Measurements from ENCODE around the gene CLUH.

CLUH gene

GRCh38 chr17:2711608-2712299, at the start of gene CLUH:
Gene CLUH, minus strand, starts transcription at chr17:2711764. Its CDS starts 103 bp downstream, at chr17:2711661.
- Histone ChIP-seq H3K4me1 (ENCODE audit: control insufficient read depth in 5 of 5, insufficient read depth in 5 of 5, low read length in 5 of 5) (peaks cover 14 to 55% (median 54%) of the 10 kb centered on the region in 5 donors), H3K27ac (ENCODE audit: low read depth, low read length) (peak within 1 kb of the TSS; percentile 95), H3K9me3 (ENCODE audit: control insufficient read depth in 5 of 5, low read length in 5 of 5) (no peaks in the 10 kb centered on the region), H3K4me3 (ENCODE audit: low read depth in 1 of 5, low read length in 5 of 5) (peak within 1 kb of the TSS; percentile 70 to 90 (median 86)), H3K27me3 (ENCODE audit: control insufficient read depth in 5 of 5, insufficient read depth in 4 of 5, low read length in 5 of 5) (no peaks in the 10 kb centered on the region), H3K9ac (ENCODE audit: low read length in 5 of 5) (peak within 1 kb of the TSS; percentile 66 to 89 (median 82)), H3K36me3 (ENCODE audit: control insufficient read depth in 5 of 5, insufficient read depth in 5 of 5, low read length in 5 of 5) (no peaks in the 10 kb centered on the region)

GRCh38 chr17:2758870-2759269, 47.3 kb upstream of the CLUH start:
- peaks cover 0 to 10% (median 9%) of the 10 kb centered on the region in 5 donors for H3K4me1 ChIP-seq (ENCODE audit: control insufficient read depth in 5 of 5, insufficient read depth in 5 of 5, low read length in 5 of 5)
- no peak overlapping the region for H3K27ac ChIP-seq (ENCODE audit: low read depth, low read length)
- no peaks in the 10 kb centered on the region for H3K9me3 ChIP-seq (ENCODE audit: control insufficient read depth in 5 of 5, low read length in 5 of 5)
- H3K4me3 ChIP-seq (ENCODE audit: low read depth in 1 of 5, low read length in 5 of 5) = no peak overlapping the region
- H3K27me3 ChIP-seq (ENCODE audit: control insufficient read depth in 5 of 5, insufficient read depth in 4 of 5, low read length in 5 of 5) = peaks cover 15 to 27% (median 26%) of the 10 kb centered on the region in 5 donors
- no peaks in the 10 kb centered on the region for H3K36me3 ChIP-seq (ENCODE audit: control insufficient read depth in 5 of 5, insufficient read depth in 5 of 5, low read length in 5 of 5)
- H3K9ac ChIP-seq (ENCODE audit: low read length in 5 of 5) = no peak overlapping the region

- Histone ChIP-seq H3K9ac (ENCODE audit: low read length in 5 of 5) (no peak overlapping the region), H3K4me3 (ENCODE audit: low read depth in 1 of 5, low read length in 5 of 5) (no peak overlapping the region), H3K9me3 (ENCODE audit: control insufficient read depth in 5 of 5, low read length in 5 of 5) (no peaks in the 10 kb centered on the region), H3K27me3 (ENCODE audit: control insufficient read depth in 5 of 5, insufficient read depth in 4 of 5, low read length in 5 of 5) (peaks cover 15 to 27% (median 24%) of the 10 kb centered on the region in 5 donors), H3K27ac (ENCODE audit: low read depth, low read length) (no peak overlapping the region), H3K4me1 (ENCODE audit: control insufficient read depth in 5 of 5, insufficient read depth in 5 of 5, low read length in 5 of 5) (peaks cover 0 to 10% (median 9%) of the 10 kb centered on the region in 5 donors), H3K36me3 (ENCODE audit: control insufficient read depth in 5 of 5, insufficient read depth in 5 of 5, low read length in 5 of 5) (no peaks in the 10 kb centered on the region)
Observed at GRCh38 chr17:2755891-2756724, 44.5 kb upstream of the CLUH start.

- Histone ChIP-seq H3K36me3 (ENCODE audit: control insufficient read depth in 5 of 5, insufficient read depth in 5 of 5, low read length in 5 of 5) (no peaks in the 10 kb centered on the region), H3K4me1 (ENCODE audit: control insufficient read depth in 5 of 5, insufficient read depth in 5 of 5, low read length in 5 of 5) (peaks cover 0 to 12% (median 9%) of the 10 kb centered on the region in 5 donors), H3K9me3 (ENCODE audit: control insufficient read depth in 5 of 5, low read length in 5 of 5) (no peaks in the 10 kb centered on the region), H3K27ac (ENCODE audit: low read depth, low read length) (no peak overlapping the region), H3K9ac (ENCODE audit: low read length in 5 of 5) (no peak overlapping the region), H3K4me3 (ENCODE audit: low read depth in 1 of 5, low read length in 5 of 5) (no peak overlapping the region), H3K27me3 (ENCODE audit: control insufficient read depth in 5 of 5, insufficient read depth in 4 of 5, low read length in 5 of 5) (peaks cover 6 to 38% (median 25%) of the 10 kb centered on the region in 5 donors)
Observed at GRCh38 chr17:2751491-2751890, 39.9 kb upstream of the CLUH start.

- H3K4me1 ChIP-seq (ENCODE audit: control insufficient read depth in 5 of 5, insufficient read depth in 5 of 5, low read length in 5 of 5) = peaks cover 0 to 6% (median 3%) of the 10 kb centered on the region in 5 donors
- no peak overlapping the region for H3K4me3 ChIP-seq (ENCODE audit: low read depth in 1 of 5, low read length in 5 of 5)
- H3K36me3 ChIP-seq (ENCODE audit: control insufficient read depth in 5 of 5, insufficient read depth in 5 of 5, low read length in 5 of 5) = no peaks in the 10 kb centered on the region
- H3K9ac ChIP-seq (ENCODE audit: low read length in 5 of 5) = no peak overlapping the region
- peaks cover 0 to 33% (median 19%) of the 10 kb centered on the region in 5 donors for H3K27me3 ChIP-seq (ENCODE audit: control insufficient read depth in 5 of 5, insufficient read depth in 4 of 5, low read length in 5 of 5)
- no peaks in the 10 kb centered on the region for H3K9me3 ChIP-seq (ENCODE audit: control insufficient read depth in 5 of 5, low read length in 5 of 5)
- H3K27ac ChIP-seq (ENCODE audit: low read depth, low read length) = no peak overlapping the region
Observed at GRCh38 chr17:2750721-2751120, 39.2 kb upstream of the CLUH start.

GRCh38 chr17:2749784-2750181, 38.2 kb upstream of the CLUH start:
- Histone ChIP-seq H3K27ac (ENCODE audit: low read depth, low read length) (no peak overlapping the region), H3K9ac (ENCODE audit: low read length in 5 of 5) (no peak overlapping the region), H3K9me3 (ENCODE audit: control insufficient read depth in 5 of 5, low read length in 5 of 5) (no peaks in the 10 kb centered on the region), H3K36me3 (ENCODE audit: control insufficient read depth in 5 of 5, insufficient read depth in 5 of 5, low read length in 5 of 5) (no peaks in the 10 kb centered on the region), H3K4me3 (ENCODE audit: low read depth in 1 of 5, low read length in 5 of 5) (no peak overlapping the region), H3K4me1 (ENCODE audit: control insufficient read depth in 5 of 5, insufficient read depth in 5 of 5, low read length in 5 of 5) (peaks cover 0 to 3% (median 0%) of the 10 kb centered on the region in 5 donors), H3K27me3 (ENCODE audit: control insufficient read depth in 5 of 5, insufficient read depth in 4 of 5, low read length in 5 of 5) (peaks cover 0 to 35% (median 20%) of the 10 kb centered on the region in 5 donors)

GRCh38 chr17:2749058-2749783, 37.7 kb upstream of the CLUH start, which contains the start of gene CCDC92B:
Gene CCDC92B, minus strand, starts transcription at chr17:2749652. Its CDS starts 14,507 bp downstream, at chr17:2735145.
- Histone ChIP-seq H3K9ac (ENCODE audit: low read length in 5 of 5) (no peak within 1 kb of the TSS), H3K9me3 (ENCODE audit: control insufficient read depth in 5 of 5, low read length in 5 of 5) (no peaks in the 10 kb centered on the region), H3K27ac (ENCODE audit: low read depth, low read length) (no peak within 1 kb of the TSS), H3K27me3 (ENCODE audit: control insufficient read depth in 5 of 5, insufficient read depth in 4 of 5, low read length in 5 of 5) (peaks cover 0 to 41% (median 23%) of the 10 kb centered on the region in 5 donors), H3K36me3 (ENCODE audit: control insufficient read depth in 5 of 5, insufficient read depth in 5 of 5, low read length in 5 of 5) (no peaks in the 10 kb centered on the region), H3K4me3 (ENCODE audit: low read depth in 1 of 5, low read length in 5 of 5) (no peak within 1 kb of the TSS), H3K4me1 (ENCODE audit: control insufficient read depth in 5 of 5, insufficient read depth in 5 of 5, low read length in 5 of 5) (peaks cover 0 to 3% (median 0%) of the 10 kb centered on the region in 5 donors)

GRCh38 chr17:2745317-2746037, 33.9 kb upstream of the CLUH start:
- H3K27ac ChIP-seq (ENCODE audit: low read depth, low read length) = no peak overlapping the region
- peaks cover 0 to 39% (median 20%) of the 10 kb centered on the region in 5 donors for H3K27me3 ChIP-seq (ENCODE audit: control insufficient read depth in 5 of 5, insufficient read depth in 4 of 5, low read length in 5 of 5)
- H3K9me3 ChIP-seq (ENCODE audit: control insufficient read depth in 5 of 5, low read length in 5 of 5) = no peaks in the 10 kb centered on the region
- H3K4me3 ChIP-seq (ENCODE audit: low read depth in 1 of 5, low read length in 5 of 5) = no peak overlapping the region
- no peak overlapping the region for H3K9ac ChIP-seq (ENCODE audit: low read length in 5 of 5)
- H3K4me1 ChIP-seq (ENCODE audit: control insufficient read depth in 5 of 5, insufficient read depth in 5 of 5, low read length in 5 of 5) = peaks cover 0 to 3% (median 0%) of the 10 kb centered on the region in 5 donors
- H3K36me3 ChIP-seq (ENCODE audit: control insufficient read depth in 5 of 5, insufficient read depth in 5 of 5, low read length in 5 of 5) = no peaks in the 10 kb centered on the region

- no peaks in the 10 kb centered on the region for H3K4me1 ChIP-seq (ENCODE audit: control insufficient read depth in 5 of 5, insufficient read depth in 5 of 5, low read length in 5 of 5)
- no peaks in the 10 kb centered on the region for H3K36me3 ChIP-seq (ENCODE audit: control insufficient read depth in 5 of 5, insufficient read depth in 5 of 5, low read length in 5 of 5)
- no peak overlapping the region for H3K4me3 ChIP-seq (ENCODE audit: low read depth in 1 of 5, low read length in 5 of 5)
- H3K9me3 ChIP-seq (ENCODE audit: control insufficient read depth in 5 of 5, low read length in 5 of 5) = no peaks in the 10 kb centered on the region
- no peak overlapping the region for H3K27ac ChIP-seq (ENCODE audit: low read depth, low read length)
- H3K27me3 ChIP-seq (ENCODE audit: control insufficient read depth in 5 of 5, insufficient read depth in 4 of 5, low read length in 5 of 5) = peaks cover 0 to 8% (median 2%) of the 10 kb centered on the region in 5 donors
- H3K9ac ChIP-seq (ENCODE audit: low read length in 5 of 5) = no peak overlapping the region
Observed at GRCh38 chr17:2737693-2738092, 26.1 kb upstream of the CLUH start.
